Esophagus squamous epithelium (tissue), 4 donors: ENCODE measurements around the gene VAV2.

Source experiments
- POLR2A ChIP-seq, 4 donors: fragments of 450-650 bp; IDR thresholded peaks; one replicate each; pipeline ENCODE4 v1.6.1; 2017; ENCODE audit warnings: antibody characterized with exemption in 4 of 4, mild to moderate bottlenecking in 4 of 4, moderate library complexity in 3 of 4
- TF ChIP-seq, protein P1 (sequence below), 6 experiments: fragments of 450-650 bp in 4 of 6; fragments of 200-600 bp in 2 of 6; sonication (generic) in 2 of 6; IDR thresholded peaks; one replicate each; pipeline ENCODE4 v1.5.1; 2016 to 2019; ENCODE audit warnings: antibody characterized with exemption in 6 of 6, mild to moderate bottlenecking in 4 of 6, moderate library complexity in 4 of 6

DNA sequence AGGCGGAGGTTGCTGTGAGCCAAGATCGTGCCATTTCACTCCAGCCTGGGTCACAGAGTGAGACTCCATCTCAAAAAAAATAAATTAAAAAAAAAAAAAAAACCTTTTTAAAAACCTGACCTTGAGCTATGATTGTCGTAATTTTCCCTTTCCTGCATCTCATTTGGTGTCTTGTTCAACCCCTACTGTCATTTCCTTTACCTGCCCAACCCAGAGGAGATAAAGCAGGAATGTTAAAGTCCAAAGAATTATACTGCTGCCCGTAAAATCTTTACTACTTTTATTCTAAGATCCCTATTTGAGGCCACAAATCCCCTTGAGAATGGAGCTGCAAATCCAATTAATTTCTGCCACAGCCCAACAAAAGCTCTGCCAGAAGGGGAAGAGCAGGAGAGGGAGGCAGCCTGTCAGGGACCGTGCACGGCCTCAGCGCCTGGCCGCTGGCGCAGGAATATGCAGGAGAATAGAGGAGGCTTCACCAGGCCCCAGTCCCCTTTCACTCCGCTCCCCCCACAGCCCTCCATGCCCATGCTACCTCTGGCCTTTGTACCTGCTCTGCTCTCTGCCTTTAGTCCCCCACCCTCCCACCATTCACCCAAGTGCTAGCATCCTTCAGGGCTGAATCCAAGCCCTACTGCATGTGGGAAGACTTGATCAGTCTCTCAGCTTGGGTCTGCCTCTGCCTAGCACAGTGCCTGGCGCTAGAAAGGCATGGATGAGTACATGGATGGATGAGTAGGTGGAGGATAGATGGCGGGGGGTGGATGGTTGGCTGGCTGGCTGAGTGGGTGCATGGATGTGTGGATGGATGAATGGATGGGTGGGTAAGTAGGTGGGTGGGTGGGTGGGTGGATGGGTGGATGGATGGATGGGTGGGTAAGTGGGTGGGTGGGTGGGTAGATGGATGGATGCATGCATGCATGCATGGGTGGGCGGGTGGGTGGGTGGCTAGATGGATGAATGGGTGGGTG is 154.2 kb downstream of the VAV2 start:
- TF ChIP-seq, protein P1, sequence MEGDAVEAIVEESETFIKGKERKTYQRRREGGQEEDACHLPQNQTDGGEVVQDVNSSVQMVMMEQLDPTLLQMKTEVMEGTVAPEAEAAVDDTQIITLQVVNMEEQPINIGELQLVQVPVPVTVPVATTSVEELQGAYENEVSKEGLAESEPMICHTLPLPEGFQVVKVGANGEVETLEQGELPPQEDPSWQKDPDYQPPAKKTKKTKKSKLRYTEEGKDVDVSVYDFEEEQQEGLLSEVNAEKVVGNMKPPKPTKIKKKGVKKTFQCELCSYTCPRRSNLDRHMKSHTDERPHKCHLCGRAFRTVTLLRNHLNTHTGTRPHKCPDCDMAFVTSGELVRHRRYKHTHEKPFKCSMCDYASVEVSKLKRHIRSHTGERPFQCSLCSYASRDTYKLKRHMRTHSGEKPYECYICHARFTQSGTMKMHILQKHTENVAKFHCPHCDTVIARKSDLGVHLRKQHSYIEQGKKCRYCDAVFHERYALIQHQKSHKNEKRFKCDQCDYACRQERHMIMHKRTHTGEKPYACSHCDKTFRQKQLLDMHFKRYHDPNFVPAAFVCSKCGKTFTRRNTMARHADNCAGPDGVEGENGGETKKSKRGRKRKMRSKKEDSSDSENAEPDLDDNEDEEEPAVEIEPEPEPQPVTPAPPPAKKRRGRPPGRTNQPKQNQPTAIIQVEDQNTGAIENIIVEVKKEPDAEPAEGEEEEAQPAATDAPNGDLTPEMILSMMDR (IDR thresholded peaks at IDR 0.05) = no peak
- TF ChIP-seq POLR2A (IDR thresholded peaks at IDR 0.05) = no peak
